ENCODE measurements around the gene CEP72.
"Not testable (repeated sequence)": the region's sequence is repeated elsewhere in the genome, so short reads cannot be mapped to it uniquely, and the experiment has no call there.

The CEP72 gene

DNA sequence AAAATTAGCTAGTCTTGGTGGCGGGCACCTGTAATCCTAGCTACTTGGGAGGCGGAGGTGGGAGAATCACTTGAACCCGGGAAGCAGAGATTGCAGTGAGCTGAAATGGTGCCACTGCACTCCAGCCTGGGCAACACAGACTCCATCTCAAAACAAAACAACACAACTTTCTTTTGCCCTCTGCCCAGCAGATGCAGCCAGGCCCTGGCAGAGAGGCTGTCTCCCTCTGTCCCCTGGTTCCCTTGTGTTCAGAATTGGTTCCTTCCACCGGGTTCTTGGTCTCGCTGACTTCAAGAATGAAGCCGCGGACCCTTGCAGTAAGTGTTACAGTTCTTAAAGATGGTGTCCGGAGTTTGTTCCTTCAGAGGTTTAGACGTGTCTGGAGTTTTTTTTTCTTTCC lies 30.2 kb upstream of the CEP72 start:
- DNase-seq: no peak

DNA sequence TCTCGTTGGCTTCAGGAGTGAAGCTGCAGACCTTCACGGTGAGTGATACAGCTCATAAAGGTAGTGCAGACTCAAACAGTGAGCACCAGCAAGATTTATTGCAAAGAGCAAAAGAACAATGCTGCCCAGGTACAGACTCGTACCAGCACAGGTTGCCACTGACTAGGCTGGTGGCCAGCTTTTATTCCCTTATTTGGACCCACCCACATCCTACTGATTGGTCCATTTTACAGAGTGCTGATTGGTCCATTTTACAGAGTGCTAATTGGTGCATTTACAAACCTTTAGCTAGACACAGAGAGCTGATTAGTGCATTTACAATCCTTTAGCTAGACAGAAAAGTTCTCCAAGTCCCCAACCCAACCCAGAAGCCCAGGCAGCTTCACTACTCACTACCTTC lies 29.7 kb upstream of the CEP72 start:
- not testable (repeated sequence) for DNase-seq

- DNase-seq: no peak
These were observed 29.1 kb upstream of the CEP72 start for GRCh38 chr5:582936-583635.

- DNase-seq: no peak
These were observed 28.5 kb upstream of the CEP72 start for GRCh38 chr5:583645-584044.

DNA sequence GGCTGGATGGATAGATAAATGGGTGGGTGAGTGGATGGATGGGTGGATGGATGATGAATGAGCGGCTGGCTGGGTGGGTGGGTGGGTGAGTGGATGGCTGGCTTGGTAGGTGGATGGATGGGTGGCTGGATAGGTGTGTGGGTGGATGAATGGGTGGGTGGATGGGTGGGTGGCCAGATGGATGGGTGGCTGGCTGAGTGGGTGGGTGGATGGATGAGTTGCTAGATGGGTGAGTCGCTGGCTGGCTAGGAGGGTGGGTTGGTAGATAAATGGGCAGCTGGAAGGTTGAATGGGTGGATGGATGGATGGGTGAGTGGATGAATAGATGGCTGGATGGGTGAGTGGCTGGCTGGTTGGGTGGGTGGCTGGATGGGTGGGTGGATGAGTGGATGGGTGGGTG lies 27.9 kb upstream of the CEP72 start:
- no peak for DNase-seq

DNA sequence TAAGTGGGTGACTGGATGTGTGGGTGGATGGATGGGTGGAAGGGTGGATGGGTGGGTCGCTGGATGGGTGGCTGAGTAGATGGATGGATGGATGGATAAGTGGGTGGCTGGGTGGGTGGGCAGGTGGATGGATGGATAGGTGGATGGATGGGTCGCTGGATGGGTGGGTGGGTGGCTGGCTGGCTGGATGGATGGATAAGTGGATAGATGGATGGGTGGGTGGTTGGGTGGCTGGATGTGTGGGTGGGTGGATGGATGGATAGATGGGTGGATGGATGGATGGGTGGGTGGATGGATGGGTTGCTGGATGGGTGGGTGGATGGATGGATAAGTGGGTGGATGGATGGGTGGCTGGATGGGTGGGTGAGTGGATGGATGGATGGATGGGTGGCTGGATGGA lies 27.3 kb upstream of the CEP72 start:
- DNase-seq: no peak

- DNase-seq: no peak
These were observed 26.6 kb upstream of the CEP72 start for GRCh38 chr5:585556-585955.

- no peak for DNase-seq
These were observed 26.0 kb upstream of the CEP72 start for GRCh38 chr5:585962-586628.

- no peak for DNase-seq
These were observed 25.3 kb upstream of the CEP72 start for GRCh38 chr5:586751-587285.

- DNase-seq: no peak
These were observed 24.7 kb upstream of the CEP72 start for GRCh38 chr5:587403-587802.

- no peak for DNase-seq
These were observed 23.6 kb upstream of the CEP72 start for GRCh38 chr5:588406-588995.

DNA sequence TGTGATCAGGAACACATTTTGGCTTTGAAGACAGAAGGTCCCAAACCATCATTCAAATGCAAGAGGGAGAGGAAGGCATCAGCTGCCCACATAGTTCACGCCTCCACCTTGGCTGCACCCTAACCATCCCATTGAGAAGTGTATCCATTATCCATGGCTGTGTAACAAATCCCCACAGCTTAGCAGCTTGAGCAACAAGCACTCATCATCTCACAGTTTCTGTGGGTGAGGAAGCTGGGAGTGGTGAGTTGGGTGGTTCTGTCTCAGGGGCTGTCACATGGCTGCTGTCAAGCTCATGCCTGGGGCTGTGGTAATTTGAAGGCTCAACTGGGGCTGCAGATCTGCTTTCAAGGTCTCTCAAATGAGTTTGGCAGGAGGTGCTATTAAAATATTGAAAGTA lies 23.0 kb upstream of the CEP72 start:
- no peak for DNase-seq

- DNase-seq: no peak
These were observed 22.6 kb upstream of the CEP72 start for GRCh38 chr5:589588-589987.

DNA sequence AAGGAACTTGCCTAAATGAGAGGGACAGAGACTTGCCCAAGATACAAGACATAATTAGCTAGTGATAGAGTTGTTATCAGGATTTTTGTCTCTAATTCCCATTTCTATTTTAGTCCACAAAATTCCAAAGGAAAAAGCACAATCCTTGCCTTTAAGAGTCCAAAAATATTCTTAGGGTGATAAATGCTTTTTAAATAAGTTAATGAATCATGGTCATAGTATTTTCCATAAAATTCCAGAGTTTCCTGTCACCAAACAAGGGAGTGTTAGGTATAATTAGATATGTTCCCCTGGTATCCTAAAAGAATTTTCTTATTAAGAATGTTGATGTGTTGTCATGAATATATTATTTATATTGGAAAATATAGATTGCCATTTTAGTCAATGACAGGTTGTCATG lies 21.8 kb upstream of the CEP72 start:
- no peak for DNase-seq

- DNase-seq: no peak
These were observed 20.4 kb upstream of the CEP72 start for GRCh38 chr5:591746-592145.

DNA sequence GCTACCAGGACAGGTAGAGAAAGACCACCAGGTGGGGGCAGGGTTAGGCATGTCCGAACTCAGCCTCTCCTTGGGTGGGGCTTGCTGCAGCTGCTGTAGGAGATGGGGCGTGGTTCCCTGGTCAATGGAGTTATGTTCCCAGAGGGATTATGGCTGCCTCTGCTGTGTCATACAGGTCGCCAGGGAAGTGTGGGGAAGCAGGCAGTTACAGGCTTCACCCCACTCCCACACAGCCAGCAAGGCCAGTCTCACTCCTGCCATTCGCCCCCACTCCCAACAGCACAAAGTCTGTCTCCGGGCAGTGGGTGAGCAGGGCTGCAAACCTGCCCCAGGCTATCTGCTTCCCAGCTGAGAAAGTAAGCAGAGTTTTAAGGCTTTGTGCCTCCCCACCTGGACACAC lies 20.0 kb upstream of the CEP72 start:
- no peak for DNase-seq

GRCh38 chr5:593511-593910 lies 18.6 kb upstream of the CEP72 start:
- no peak for DNase-seq

DNA sequence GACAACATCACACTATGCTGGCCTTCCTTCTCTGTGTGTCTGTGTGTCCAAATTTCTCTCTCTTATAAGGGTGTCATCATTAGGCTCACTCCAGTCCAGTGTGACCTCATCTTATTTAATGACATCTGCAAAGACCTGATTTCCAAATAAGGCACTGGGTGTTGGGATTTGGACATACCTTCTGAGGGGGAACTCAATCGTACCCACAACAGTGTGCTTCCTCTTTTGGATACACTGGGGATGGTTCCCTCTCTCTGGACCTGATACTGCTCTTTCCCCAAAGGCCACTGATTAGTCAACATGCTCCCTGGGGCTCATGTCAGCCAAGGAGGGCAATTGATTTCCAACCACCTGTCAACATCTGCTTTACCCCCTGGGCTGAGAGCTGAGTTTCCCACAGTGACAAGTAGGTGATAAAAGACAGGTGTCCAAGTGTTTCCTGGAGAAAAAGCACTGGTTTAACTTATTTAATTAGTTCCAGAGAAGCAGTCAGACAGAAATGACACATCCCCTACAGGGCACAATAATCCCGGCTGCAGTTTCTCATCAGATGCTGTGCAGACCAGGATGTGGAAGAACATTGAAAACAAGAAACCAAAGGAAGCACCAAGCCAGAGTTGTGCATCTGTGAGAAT lies 17.8 kb upstream of the CEP72 start:
- DNase-seq: no peak

DNA sequence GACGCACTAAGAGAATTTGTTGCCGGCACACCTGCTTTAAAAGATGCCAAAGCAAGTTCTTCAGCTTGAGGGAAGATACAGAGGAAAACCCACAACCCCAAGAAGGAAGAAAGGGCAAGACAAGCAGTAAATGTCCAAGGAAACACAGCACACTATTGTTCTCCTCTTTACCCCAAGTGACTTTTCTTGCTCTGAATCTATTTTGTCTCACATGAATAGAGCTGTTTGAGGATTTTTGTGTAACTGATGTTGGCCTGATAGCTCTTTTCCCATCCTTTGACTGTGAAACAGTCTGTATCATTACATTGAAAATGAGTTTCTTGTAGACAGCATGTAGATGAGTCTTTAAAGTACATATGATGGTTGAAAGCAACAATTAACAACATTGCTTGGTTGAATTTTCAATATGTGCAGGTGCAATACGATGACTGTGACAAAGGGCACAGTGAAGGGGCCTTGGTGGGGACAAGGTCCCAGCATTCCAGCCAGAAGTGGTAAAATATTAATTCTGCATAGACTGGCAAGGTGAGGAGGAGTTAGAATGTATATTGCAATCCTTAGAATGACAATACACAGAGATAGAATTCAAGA lies 16.8 kb upstream of the CEP72 start:
- DNase-seq: no peak

DNA sequence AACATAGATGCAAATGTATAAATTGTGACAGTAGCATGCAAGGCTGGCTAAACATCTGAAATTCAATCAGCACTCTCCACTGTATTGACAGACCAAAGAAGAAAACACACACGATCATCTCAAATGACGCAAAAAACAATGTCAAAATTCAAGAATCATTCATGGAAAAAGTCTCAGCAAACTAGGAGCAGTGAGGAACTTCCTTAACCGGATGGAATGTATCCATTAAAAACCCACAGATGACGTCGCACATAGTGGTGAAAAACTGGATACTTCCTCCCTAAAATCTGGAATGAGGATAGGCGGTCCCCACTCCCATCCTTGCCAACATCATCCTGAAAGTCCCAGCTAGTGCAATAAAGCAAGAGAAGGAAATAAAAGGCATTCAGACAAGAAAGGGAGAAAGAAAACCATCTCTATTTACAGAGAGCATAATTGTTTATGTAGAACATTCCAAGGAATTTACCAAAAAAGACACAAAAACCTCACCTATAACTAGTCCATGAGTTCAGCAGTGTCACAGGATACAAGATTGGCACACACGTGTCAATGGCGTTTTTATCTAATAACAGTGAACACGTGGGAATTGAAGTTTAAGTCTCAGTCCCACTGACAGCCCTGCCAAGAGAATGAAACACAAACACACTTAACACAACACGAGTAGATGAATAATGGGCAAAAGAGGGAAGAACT lies 14.1 kb upstream of the CEP72 start:
- no peak for DNase-seq

DNA sequence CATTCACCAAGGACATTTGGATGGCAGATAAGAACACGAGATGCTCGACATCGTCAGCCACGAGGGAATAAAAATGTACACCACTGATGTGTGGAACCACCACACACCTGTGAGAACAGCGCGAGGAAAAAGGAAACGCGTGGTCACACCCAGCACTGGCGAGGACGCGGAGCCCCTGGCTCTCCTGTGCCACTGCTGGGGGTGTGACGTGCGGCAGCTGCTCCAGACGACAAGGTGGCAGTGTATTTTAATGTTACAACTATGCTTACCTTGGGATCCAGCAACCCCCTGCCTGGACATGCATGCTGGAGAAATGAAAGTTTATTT lies 13.6 kb upstream of the CEP72 start:
- DNase-seq: no peak

DNA sequence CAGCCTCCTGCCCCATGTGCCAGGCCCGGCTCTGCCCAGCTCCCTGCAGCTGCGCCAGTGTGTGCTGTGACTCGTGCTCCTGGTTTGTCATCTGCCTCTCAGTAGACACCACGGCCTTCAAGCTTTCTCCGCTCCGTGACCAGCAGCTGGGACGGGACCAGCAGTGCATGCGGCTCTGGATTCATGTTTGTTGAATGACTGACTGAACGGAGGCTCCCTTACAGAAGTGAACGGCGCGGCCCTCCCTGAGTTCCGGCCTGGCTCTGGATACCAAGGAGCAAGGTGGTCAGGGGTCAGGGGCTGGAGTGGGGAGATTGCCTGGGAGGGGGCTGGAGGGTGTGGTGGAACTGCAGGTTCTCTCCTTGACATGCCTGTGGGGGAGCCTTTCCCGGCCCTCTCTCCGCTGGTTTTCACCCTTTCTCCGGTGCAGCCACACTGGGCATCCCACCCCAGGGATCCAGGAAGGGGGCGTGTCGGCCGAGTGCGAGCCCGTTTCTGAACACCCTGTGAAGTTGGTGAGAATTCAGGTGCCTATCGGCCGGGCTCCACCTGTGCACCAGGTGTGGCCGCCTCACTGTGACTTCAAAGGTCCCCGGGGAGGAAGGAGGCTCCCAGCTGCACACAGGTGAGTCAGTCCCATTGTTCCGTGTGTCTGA lies 11.1 kb upstream of the CEP72 start:
- DNase-seq: no peak
